Eye (tissue), 1 donor: ENCODE measurements around the gene PDE1C.

ENCODE experiments used
- DNase-seq: peaks from one replicate; pipeline ENCODE4 v3.0.0-alpha.2; 2015

The PDE1C gene

DNA sequence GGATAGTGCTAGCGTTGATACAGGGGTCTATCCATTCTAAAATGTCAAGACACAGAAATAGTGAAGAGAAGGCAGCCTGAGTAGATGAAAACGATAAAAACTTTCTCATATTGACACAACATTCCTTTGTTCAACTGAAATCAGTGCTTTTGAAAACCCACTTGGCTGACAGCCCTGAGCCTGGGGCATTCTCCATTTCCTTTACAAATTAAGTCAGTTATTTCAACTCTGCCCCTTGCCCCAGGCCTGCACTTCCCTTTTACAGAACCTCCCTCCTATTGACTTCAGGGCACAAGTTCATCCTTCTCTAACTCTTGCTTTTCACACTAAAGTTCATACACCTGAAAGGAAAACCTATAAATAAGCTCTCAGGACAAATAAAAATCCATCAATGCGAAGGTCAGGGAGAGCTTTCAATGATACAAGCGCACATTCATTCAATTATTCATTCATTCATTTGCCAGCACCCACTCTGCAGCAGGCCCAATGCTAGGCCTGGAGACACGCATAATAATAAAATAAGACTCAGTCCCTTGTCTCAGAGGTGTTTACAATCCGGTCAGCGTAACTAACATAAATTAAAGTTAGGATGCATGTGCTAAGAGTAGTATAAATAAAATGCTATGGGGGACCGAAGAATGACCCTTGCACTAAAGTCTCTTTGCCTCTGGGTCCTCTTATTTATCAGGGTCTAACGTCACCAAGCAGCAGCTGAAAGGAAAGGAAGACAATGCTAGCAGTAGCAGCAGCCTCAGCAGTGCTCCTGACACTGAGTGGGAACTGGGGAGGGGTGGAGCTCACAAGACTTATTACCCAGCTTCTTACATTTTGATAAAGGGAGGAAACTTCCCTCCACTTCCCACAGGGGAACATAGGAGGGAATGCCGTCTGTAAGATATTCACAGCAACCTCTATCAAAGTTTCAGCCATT lies 134.8 kb downstream of the PDE1C start:
- no peak for DNase-seq

- no peak for DNase-seq
Observed at GRCh38 chr7:31934551-31934950, 135.7 kb downstream of the PDE1C start.

GRCh38 chr7:31933481-31933880 lies 136.7 kb downstream of the PDE1C start:
- DNase-seq = no peak

DNA sequence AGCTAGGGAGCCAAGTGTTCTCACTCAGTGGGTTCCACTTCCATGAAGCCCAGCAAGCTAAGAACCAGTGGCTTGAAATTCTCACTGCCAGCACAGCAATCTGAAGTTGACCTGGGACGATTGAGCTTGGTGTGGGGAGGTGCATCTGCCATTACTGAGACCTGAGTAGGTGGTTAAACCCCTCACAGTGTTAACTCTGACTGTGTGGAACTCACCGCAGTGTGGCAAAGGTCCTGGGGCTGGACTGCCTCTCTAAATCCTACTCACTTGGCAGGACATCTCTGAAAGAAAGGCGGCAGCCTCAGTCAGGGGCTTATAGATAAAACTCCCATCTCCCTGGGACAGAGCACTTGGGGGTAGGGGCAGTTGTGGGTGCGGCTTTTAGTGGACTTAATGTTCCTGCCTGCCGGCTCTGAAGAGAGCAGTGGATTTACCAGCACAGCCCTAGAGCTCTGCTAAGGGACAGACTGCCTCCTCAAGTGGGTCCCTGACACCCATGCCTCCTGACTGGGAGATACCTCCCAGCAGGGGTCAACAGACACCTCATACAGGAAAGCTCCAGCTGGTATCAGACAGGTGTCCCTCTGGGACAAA lies 143.1 kb downstream of the PDE1C start:
- no peak for DNase-seq

DNA sequence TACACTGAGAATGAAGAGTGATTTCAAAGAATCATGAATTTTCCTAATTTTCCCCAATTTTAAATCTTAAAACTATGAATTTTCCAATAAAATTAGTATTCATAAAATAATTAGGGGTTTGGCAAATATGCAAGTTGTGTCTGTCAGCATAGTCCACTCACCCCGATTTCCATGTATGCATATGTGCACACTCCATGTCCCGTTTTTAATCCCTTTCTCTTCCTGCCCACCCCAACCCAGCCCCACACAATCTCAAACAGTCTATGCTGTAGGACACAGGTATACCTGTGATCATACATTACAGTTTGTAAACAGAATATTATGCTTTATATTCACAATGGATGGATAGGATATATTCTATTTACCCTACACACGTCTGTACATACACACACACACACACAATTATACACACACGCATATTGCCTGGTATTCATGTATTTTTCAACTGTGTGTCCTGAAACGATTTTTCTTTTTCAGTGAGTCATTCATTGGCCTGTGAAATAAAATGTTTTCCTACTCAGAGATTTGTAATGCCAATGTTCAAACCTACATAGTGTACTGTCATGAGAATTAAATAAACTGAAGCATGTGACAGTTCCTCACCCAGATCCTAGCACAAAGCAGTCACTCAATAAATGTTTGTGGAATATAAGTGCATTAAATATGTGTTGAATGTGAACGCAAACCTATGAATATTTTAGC lies 144.3 kb downstream of the PDE1C start:
- no peak for DNase-seq

DNA sequence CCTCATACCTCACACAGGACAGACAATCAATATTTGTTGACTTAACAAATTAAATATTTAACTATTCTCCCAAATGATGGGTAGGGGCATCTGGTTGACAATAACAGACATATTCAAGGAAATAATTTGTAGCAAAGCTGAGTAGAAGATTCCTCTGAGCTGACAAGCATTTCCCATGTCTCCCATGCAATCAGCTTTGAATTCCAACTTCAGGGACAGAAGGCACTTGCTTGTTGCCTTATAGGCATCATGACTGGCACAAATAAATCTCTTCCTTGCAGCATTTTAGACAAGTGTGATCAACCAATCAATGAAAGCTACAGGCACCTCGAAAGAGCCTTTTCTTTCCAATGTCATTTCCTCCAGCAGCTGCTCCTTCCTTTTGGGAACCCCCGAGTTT lies 146.0 kb downstream of the PDE1C start:
- DNase-seq = no peak

- no peak for DNase-seq
Observed at GRCh38 chr7:31922848-31923247, 147.4 kb downstream of the PDE1C start.

DNA sequence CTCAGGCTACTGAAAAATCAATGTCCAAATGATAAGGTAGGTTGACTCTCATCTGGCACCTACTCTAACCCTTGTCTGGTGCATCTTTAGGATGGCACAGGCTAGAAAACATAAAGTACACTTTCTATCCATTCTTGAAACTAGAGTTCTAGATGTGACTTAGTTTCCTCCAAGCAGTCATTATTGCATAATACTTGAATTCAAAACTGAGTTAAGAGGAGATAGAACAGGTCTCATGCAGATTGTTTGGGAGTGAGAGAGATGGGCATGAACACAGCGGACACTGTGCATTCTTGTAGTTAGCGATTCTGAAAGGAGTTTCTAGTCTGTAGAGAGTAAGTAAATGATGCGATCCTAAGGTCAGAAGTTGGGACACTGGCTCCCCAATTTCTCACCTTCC lies 149.2 kb downstream of the PDE1C start:
- no peak for DNase-seq

GRCh38 chr7:31919678-31920369 lies 150.4 kb downstream of the PDE1C start:
- no peak for DNase-seq

DNA sequence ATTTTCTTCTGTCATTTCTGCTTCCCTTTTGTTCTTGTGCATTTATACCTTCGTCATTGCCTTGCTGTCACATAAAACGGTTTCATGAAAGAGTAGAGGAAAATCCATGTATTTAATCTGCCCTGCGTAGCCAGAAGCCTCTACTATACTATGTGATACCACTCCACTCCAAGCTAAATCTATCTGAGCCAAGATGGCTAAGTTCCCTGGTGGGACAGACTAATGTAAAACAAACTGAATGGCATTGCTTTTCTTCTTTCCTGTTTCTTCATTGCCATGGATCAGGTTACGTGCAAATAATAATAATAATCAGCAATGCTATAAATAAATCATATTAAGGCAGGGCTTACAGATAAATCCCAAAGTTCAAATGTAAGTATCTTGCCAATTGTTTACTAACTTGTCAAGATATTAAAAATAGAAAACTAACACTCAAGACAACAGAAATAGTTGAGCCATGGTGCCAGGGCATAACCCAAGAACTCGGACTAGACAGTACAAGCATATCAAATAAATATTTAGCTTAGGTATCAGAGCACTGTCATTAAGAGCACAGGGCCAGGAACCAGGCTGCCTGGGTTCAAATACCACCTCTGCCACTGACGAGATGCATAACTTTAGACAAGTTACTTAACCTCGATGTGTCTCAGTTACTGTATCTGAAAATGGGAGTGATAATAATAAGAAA lies 151.4 kb downstream of the PDE1C start:
- DNase-seq = no peak

GRCh38 chr7:31917256-31917655 lies 153.0 kb downstream of the PDE1C start:
- no peak for DNase-seq

- no peak for DNase-seq
Observed at GRCh38 chr7:31910191-31910590, 160.0 kb downstream of the PDE1C start.

GRCh38 chr7:31906479-31907171 lies 163.6 kb downstream of the PDE1C start:
- no peak for DNase-seq

GRCh38 chr7:31903962-31904361 lies 166.2 kb downstream of the PDE1C start:
- no peak for DNase-seq

DNA sequence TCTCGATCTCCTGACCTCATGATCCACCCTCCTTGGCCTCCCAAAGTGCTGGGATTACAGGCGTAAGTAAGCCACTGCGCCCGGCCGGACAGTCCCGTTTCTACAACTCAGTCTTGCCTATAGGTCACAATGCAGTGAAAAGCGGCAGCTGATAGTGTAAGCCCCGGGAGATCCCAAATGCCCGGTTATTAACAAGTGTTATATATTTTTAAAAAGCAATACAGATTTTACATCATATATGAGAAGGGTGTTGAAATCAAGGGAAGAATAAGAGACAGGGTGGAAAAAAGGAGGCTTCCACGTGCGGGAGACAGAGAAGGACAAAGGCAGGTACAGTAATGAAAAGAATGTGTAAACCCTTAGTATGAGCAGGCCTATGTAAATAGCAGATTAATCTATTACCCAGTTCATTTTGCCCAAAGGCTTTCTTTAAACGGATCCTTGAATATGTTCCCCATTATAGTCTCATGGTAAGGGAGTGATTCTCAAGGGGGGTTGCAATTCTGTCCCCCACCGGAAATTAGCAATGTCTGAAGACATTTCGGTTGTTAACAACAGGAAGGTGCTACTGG lies 170.8 kb downstream of the PDE1C start:
- DNase-seq = no peak

DNA sequence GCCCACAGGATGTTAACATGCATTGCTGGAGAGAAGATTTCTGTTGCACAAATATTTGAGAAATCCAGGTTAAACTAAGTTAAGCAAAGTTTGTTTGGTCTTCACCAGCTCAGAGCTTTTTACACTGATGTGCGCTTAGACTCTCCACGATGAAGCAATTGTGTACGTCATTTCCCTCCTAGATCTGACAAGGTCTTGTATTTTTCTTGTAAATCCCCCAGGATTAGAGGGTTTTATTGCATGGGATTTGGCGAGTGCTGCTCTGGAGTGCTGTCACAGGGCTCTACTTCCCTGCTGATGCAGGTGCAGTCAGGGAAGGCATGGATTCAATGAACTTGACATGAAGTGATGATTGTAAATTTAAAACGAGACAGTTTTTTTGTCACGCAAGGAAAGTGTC lies 173.3 kb downstream of the PDE1C start:
- peak; percentile 49 for DNase-seq

- no peak for DNase-seq
Observed at GRCh38 chr7:31894308-31894707, 175.9 kb downstream of the PDE1C start.

GRCh38 chr7:31893365-31893764 lies 176.8 kb downstream of the PDE1C start:
- no peak for DNase-seq

- DNase-seq = no peak
Observed at GRCh38 chr7:31892099-31892829, 177.9 kb downstream of the PDE1C start.

DNA sequence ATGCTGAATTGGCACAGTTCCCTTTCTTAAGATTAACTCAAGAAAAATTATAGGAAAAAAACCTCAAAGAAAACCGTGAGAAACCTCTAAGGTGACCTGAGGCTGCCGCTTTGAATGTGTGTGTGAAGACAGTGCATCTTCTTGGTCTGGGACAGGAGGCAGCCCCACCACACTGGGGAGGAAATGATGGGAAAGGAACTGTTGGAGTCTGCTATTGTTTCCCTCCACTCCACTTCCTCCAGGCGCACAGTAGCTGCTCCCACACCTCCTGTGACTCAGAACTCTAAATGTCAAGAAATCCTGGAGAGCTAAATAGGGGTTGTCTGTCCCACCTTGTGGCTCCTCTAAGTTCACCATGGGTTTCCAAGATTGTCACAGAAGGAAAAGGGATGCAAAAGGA lies 179.4 kb downstream of the PDE1C start:
- DNase-seq = no peak

- DNase-seq = peak; percentile 25
Observed at GRCh38 chr7:31890198-31890597, 180.0 kb downstream of the PDE1C start.
